ENCODE data around the gene CACNA2D1.

The CACNA2D1 gene

DNA sequence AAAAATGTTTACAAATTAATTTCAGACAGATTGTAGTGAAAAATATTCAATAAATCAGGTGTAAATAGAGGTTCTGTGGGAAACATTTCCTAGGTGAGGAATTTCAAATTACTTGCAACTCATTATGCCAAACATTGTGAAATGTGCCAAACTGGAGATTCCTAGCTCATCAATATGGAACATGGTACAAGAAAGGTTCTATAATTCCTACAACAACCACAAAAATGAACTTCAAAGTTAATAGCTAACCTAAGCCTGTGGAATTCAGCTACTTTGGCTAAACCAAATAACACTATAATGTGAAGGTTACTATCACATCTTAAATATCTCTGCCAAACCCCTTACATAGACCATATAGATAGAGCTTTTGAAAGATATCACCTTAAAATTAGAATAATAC lies 450.4 kb downstream of the CACNA2D1 start:
- Histone ChIP-seq H3K36me3 (no peaks in the 10 kb centered on the region), H3K9ac (no peak overlapping the region), H4K20me1 (no peaks in the 10 kb centered on the region), H3K4me2 (no peak overlapping the region), H3K27ac (no peak overlapping the region), H3K27me3 (no peaks in the 10 kb centered on the region), H3K4me1 (no peaks in the 10 kb centered on the region), H3K4me3 (no peak overlapping the region), H3K9me3 (no peaks in the 10 kb centered on the region)
- no peak for TF ChIP-seq Cebpa-rat (IDR thresholded peaks at IDR 0.05)

DNA sequence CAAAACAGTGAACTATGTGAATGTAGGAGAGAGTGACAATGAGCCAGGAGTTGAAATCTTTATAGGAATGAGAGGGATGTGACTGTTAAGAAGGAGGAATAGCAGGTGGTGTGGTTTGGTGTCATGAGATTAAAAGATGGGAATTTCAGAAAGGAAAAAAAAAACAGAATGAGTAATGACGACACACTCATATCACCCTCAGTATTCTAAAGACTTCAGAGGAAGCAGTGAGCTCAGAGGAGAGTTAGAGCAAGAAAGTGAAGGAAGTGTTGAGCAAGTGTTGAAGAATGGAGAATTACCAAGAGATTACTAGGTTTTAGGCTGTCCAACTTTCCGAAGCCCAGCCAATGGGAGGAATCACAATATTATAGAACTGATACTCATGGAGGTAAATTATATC lies 453.2 kb downstream of the CACNA2D1 start:
- H4K20me1 ChIP-seq: no peaks in the 10 kb centered on the region
- no peaks in the 10 kb centered on the region for H3K36me3 ChIP-seq
- TF ChIP-seq Cebpa-rat (IDR thresholded peaks at IDR 0.05): no peak
- no peaks in the 10 kb centered on the region for H3K4me1 ChIP-seq
- no peak overlapping the region for H3K4me2 ChIP-seq
- H3K27ac ChIP-seq: no peak overlapping the region
- H3K9ac ChIP-seq: no peak overlapping the region
- H3K4me3 ChIP-seq: no peak overlapping the region
- H3K9me3 ChIP-seq: no peaks in the 10 kb centered on the region
- H3K27me3 ChIP-seq: no peaks in the 10 kb centered on the region

- H3K4me3 ChIP-seq: no peak overlapping the region
- H3K9ac ChIP-seq: no peak overlapping the region
- no peak for TF ChIP-seq Cebpa-rat (IDR thresholded peaks at IDR 0.05)
- no peaks in the 10 kb centered on the region for H3K4me1 ChIP-seq
- H3K36me3 ChIP-seq: no peaks in the 10 kb centered on the region
- H3K27me3 ChIP-seq: no peaks in the 10 kb centered on the region
- H3K9me3 ChIP-seq: no peaks in the 10 kb centered on the region
- no peak overlapping the region for H3K4me2 ChIP-seq
- H4K20me1 ChIP-seq: no peaks in the 10 kb centered on the region
- no peak overlapping the region for H3K27ac ChIP-seq
Measured at GRCh38 chr7:81986723-81987470, 456.7 kb downstream of the CACNA2D1 start.

DNA sequence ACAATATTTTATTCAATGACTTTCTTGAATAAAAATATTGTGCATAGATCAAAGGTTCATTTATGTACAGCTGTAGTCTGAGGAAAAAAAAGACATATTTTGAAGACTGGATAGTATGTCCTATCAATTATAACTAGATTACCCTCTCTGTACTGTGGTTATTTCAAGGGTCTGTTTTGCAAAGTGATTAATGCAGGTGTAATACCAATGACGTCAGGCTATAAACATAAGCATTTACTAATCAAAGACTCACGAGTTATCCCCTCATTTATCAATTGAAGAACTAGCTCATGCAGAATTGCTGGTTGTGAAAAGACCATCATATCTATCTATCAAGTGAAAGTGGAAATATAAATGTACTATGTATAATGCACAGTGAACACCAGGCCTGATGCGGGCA lies 460.2 kb downstream of the CACNA2D1 start:
- TF ChIP-seq Cebpa-rat (IDR thresholded peaks at IDR 0.05): no peak
- Histone ChIP-seq H3K27ac (no peak overlapping the region), H3K9me3 (no peaks in the 10 kb centered on the region), H4K20me1 (no peaks in the 10 kb centered on the region), H3K4me3 (no peak overlapping the region), H3K4me1 (no peaks in the 10 kb centered on the region), H3K9ac (no peak overlapping the region), H3K4me2 (no peak overlapping the region), H3K36me3 (no peaks in the 10 kb centered on the region), H3K27me3 (no peaks in the 10 kb centered on the region)

- no peak for TF ChIP-seq Cebpa-rat (IDR thresholded peaks at IDR 0.05)
- H3K27me3 ChIP-seq: no peaks in the 10 kb centered on the region
Measured at GRCh38 chr7:81973117-81973516, 470.5 kb downstream of the CACNA2D1 start.

GRCh38 chr7:81960026-81960425 lies 483.6 kb downstream of the CACNA2D1 start:
- H3K27ac ChIP-seq: no peak overlapping the region
- no peaks in the 10 kb centered on the region for H4K20me1 ChIP-seq
- H3K4me3 ChIP-seq: no peak overlapping the region
- no peak for TF ChIP-seq Cebpa-rat (IDR thresholded peaks at IDR 0.05)
- H3K36me3 ChIP-seq: no peaks in the 10 kb centered on the region
- H3K9ac ChIP-seq: no peak overlapping the region
- H3K9me3 ChIP-seq: no peaks in the 10 kb centered on the region
- H3K27me3 ChIP-seq: no peaks in the 10 kb centered on the region
- no peaks in the 10 kb centered on the region for H3K4me1 ChIP-seq
- no peak overlapping the region for H3K4me2 ChIP-seq

More at GRCh38 chr7:81973117-81973516, 470.5 kb downstream of the CACNA2D1 start:
- Histone ChIP-seq H4K20me1 (no peaks in the 10 kb centered on the region), H3K4me3 (no peak overlapping the region), H3K9me3 (no peaks in the 10 kb centered on the region), H3K4me1 (no peaks in the 10 kb centered on the region), H3K4me2 (no peak overlapping the region), H3K9ac (no peak overlapping the region), H3K27ac (no peak overlapping the region), H3K36me3 (no peaks in the 10 kb centered on the region)

- H3K27me3 ChIP-seq: no peaks in the 10 kb centered on the region
- no peak overlapping the region for H3K27ac ChIP-seq
- H3K36me3 ChIP-seq: no peaks in the 10 kb centered on the region
- no peak overlapping the region for H3K9ac ChIP-seq
- H3K4me1 ChIP-seq: no peaks in the 10 kb centered on the region
- no peaks in the 10 kb centered on the region for H4K20me1 ChIP-seq
- no peak overlapping the region for H3K4me3 ChIP-seq
- TF ChIP-seq Cebpa-rat (IDR thresholded peaks at IDR 0.05): no peak
- no peak overlapping the region for H3K4me2 ChIP-seq
- no peaks in the 10 kb centered on the region for H3K9me3 ChIP-seq
Measured at GRCh38 chr7:81957517-81957916, 486.1 kb downstream of the CACNA2D1 start.

GRCh38 chr7:81956520-81956919 lies 487.1 kb downstream of the CACNA2D1 start:
- Histone ChIP-seq H4K20me1 (no peaks in the 10 kb centered on the region), H3K9me3 (no peaks in the 10 kb centered on the region), H3K27ac (no peak overlapping the region), H3K9ac (no peak overlapping the region), H3K4me1 (no peaks in the 10 kb centered on the region), H3K4me3 (no peak overlapping the region), H3K27me3 (no peaks in the 10 kb centered on the region), H3K36me3 (no peaks in the 10 kb centered on the region), H3K4me2 (no peak overlapping the region)
- TF ChIP-seq Cebpa-rat (IDR thresholded peaks at IDR 0.05): no peak

DNA sequence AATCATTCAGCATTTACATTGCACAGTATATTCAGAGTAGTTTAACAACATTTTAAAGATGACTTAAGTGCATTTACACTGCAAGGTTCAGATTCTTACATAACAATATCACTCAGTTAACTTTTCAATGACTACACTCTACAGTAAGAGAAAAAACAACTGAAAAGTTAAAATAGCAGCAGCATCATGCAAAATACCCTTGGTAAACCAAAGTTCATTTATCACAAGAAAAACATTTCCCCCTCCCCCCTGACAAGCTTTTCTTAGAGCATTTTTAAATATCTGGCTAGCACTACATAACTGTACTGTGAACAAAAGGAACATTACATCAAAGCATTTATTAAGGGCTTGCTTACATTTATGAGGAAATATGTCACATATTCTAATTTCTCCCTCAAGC lies 494.3 kb downstream of the CACNA2D1 start:
- no peaks in the 10 kb centered on the region for H3K9me3 ChIP-seq
- no peaks in the 10 kb centered on the region for H3K36me3 ChIP-seq
- H3K4me1 ChIP-seq: peaks cover 7% of the 10 kb centered on the region; the same call in 1 of the 2 replicates
- H3K9ac ChIP-seq: no peak overlapping the region
- no peaks in the 10 kb centered on the region for H3K27me3 ChIP-seq
- TF ChIP-seq Cebpa-rat (IDR thresholded peaks at IDR 0.05): no peak
- no peak overlapping the region for H3K4me2 ChIP-seq
- H3K4me3 ChIP-seq: no peak overlapping the region
- H4K20me1 ChIP-seq: no peaks in the 10 kb centered on the region
- H3K27ac ChIP-seq: no peak overlapping the region

DNA sequence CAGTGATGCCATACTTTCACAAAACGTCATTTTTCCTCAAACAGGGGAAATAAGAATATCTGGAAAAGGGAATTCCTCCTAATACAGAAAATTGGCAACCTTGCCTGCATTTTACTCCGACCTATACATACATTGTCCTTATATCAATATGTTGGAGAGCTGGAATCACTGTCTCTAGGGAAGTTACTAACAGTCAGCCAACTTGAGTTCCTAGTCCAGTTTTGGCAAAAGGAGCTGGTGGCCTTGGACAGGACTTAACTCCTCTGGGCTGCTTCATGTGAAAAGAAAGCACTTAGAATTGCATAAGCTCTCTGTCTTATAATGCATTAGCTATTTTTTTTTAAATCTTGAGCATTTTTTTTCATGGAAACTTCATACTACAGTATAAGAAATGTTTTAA lies 499.5 kb downstream of the CACNA2D1 start:
- Histone ChIP-seq H3K27me3 (no peaks in the 10 kb centered on the region), H3K4me3 (no peak overlapping the region), H3K4me1 (peaks cover 7% of the 10 kb centered on the region; the same call in 1 of the 2 replicates), H3K4me2 (no peak overlapping the region), H3K9ac (no peak overlapping the region), H3K27ac (no peak overlapping the region), H4K20me1 (no peaks in the 10 kb centered on the region), H3K36me3 (no peaks in the 10 kb centered on the region), H3K9me3 (no peaks in the 10 kb centered on the region)
- TF ChIP-seq Cebpa-rat (IDR thresholded peaks at IDR 0.05): no peak

DNA sequence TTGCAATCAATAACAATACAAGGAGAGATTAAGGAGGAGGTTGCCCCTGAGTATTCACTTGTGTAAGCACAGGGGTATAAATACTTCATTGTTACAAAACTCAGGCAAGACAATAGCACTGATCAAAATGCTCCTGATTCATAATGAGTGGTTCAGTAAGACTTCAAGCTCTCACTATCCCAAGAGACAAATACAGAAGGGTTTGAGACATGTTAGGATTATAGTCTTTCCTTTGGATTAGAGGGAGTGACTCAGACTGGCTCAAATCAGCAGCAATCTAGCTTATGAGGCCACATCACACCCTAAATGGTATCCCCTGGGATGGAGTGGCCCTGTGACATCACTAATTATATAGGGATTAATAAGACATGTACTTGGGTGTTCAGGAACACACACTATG lies 506.5 kb downstream of the CACNA2D1 start:
- no peaks in the 10 kb centered on the region for H3K27me3 ChIP-seq
- H3K9me3 ChIP-seq: no peaks in the 10 kb centered on the region
- H3K4me3 ChIP-seq: no peak overlapping the region
- TF ChIP-seq Cebpa-rat (IDR thresholded peaks at IDR 0.05): no peak
- H3K4me2 ChIP-seq: no peak overlapping the region
- H3K4me1 ChIP-seq: no peaks in the 10 kb centered on the region
- H3K36me3 ChIP-seq: no peaks in the 10 kb centered on the region
- H4K20me1 ChIP-seq: no peaks in the 10 kb centered on the region
- H3K9ac ChIP-seq: no peak overlapping the region
- H3K27ac ChIP-seq: no peak overlapping the region

Data from BLaER1 (cell line).